OCI-LY3 (cell line): Measurements from ENCODE around the gene IER5.

Experiments
- EZH2phosphoT487 ChIP-seq: fragments of 200-600 bp; shearing (Covaris generic); IDR thresholded peaks from 2 replicates; pipeline ENCODE4 v1.6.1; 2018; ENCODE audit warnings: antibody characterized with exemption, mixed run types, low read depth
- TF ChIP-seq, protein P1 (sequence below): fragments of 200-600, 300-600 bp; sonication (generic); IDR thresholded peaks from 2 replicates; pipeline ENCODE4 v1.5.1; 2014; ENCODE audit warnings: antibody characterized with exemption, low read length, low read depth

DNA sequence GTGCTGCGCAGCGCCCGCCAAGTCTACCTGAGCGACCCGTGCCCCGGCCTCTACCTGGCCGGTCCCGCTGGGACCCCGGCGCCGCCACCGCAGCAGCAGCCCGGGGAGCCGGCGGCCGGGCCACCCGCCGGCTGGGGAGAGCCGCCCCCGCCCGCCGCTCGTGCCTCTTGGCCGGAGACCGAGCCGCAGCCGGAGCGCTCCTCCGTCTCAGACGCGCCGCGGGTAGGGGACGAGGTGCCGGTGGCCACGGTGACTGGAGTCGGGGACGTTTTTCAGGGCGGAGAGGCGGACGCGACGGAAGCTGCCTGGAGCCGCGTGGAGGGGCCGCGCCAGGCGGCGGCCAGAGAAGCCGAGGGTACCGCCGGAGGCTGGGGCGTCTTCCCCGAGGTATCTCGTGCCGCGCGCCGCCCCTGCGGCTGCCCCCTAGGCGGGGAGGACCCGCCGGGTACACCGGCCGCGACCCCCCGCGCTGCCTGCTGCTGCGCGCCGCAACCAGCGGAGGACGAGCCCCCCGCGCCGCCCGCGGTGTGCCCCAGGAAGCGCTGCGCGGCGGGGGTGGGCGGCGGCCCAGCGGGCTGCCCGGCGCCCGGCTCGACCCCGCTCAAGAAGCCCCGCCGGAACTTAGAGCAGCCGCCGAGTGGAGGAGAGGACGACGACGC lies 646 bp downstream of the IER5 start:
- TF ChIP-seq, protein P1, sequence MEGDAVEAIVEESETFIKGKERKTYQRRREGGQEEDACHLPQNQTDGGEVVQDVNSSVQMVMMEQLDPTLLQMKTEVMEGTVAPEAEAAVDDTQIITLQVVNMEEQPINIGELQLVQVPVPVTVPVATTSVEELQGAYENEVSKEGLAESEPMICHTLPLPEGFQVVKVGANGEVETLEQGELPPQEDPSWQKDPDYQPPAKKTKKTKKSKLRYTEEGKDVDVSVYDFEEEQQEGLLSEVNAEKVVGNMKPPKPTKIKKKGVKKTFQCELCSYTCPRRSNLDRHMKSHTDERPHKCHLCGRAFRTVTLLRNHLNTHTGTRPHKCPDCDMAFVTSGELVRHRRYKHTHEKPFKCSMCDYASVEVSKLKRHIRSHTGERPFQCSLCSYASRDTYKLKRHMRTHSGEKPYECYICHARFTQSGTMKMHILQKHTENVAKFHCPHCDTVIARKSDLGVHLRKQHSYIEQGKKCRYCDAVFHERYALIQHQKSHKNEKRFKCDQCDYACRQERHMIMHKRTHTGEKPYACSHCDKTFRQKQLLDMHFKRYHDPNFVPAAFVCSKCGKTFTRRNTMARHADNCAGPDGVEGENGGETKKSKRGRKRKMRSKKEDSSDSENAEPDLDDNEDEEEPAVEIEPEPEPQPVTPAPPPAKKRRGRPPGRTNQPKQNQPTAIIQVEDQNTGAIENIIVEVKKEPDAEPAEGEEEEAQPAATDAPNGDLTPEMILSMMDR = no peak
- no peak for TF ChIP-seq EZH2phosphoT487
